Breast epithelium (tissue), 4 donors: ENCODE data around the gene RIC8B. TPM values are rescaled to one million over a fixed set of nuclear protein-coding genes. Genes with fewer than 3 reads are reported as not detected.

Experiments
- DNase-seq, 2 donors: peaks; one replicate each; pipeline ENCODE4 v3.0.0-alpha.2; 2019; ENCODE audit warnings: low spot score in 2 of 2
- H3K27ac ChIP-seq, 2 donors: fragments of 200-600 bp; sonication (generic) in 1 of 2; one replicate each; pipeline ENCODE4 v1.5.1; 2016 to 2019; ENCODE audit warnings: mild to moderate bottlenecking in 1 of 2
- H3K27me3 ChIP-seq, 2 donors: fragments of 200-600 bp; sonication (generic) in 1 of 2; one replicate each; pipeline versions ENCODE4 v1.5.1 to v1.6.0; 2017 to 2019; ENCODE audit warnings: control low read depth in 1 of 2, mild to moderate bottlenecking in 1 of 2
- H3K36me3 ChIP-seq: fragments of 200-600 bp; one replicate; pipeline ENCODE4 v1.5.1; 2019
- H3K4me1 ChIP-seq, 2 donors: fragments of 200-600 bp; sonication (generic); one replicate each; pipeline ENCODE4 v1.5.1; 2016 to 2019; ENCODE audit warnings: control low read depth in 1 of 2
- H3K4me3 ChIP-seq, 3 donors: fragments of 200-600 bp; sonication (generic); 1 replicate in 2 of 3; 2 replicates in 1 of 3; pipeline ENCODE4 v1.5.1; 2016 to 2019; ENCODE audit warnings: mild to moderate bottlenecking in 3 of 3, moderate library complexity in 2 of 3
- H3K9me3 ChIP-seq, 2 donors: fragments of 200-600 bp; sonication (generic) in 1 of 2; one replicate each; pipeline ENCODE4 v1.5.1; 2016 to 2019; ENCODE audit warnings: control low read depth in 1 of 2
- CTCF ChIP-seq, 3 donors: fragments of 450-650 bp; IDR thresholded peaks; one replicate each; pipeline ENCODE4 v1.5.1; 2016 to 2017; ENCODE audit warnings: antibody characterized with exemption in 3 of 3, mild to moderate bottlenecking in 3 of 3, moderate library complexity in 3 of 3
- POLR2A ChIP-seq: fragments of 450-650 bp; IDR thresholded peaks from one replicate; pipeline ENCODE4 v1.6.1; 2016; ENCODE audit warnings: antibody characterized with exemption, mild to moderate bottlenecking, moderate library complexity
- POLR2AphosphoS5 ChIP-seq, 3 donors: sonication (generic); formaldehyde crosslinking; IDR thresholded peaks; one replicate each; pipeline ENCODE4 v1.6.1; 2017; ENCODE audit warnings: antibody characterized with exemption in 3 of 3
- intact Hi-C: fragments of 100-400 bp; cut with DNase I; formaldehyde crosslinking; loops from one replicate; pipeline ENCODE4 v1.15.1; 2023; ENCODE audit warnings: low total_unique reads
- total RNA-seq, 3 donors: library from RNA; depleted of rRNA; stranded (reverse); fragments of >200 nt; gene quantifications; one replicate each; pipeline ENCODE4 v1.1.0, GENCODE V29; 2016

RIC8B gene
- total RNA-seq, 3 donors from 2014 or later: 19.0 to 23.9 (median 19.7) TPM

- no peaks in the 10 kb centered on the region for H3K36me3 ChIP-seq
- no peak for DNase-seq
- TF ChIP-seq CTCF (IDR thresholded peaks at IDR 0.05): no peak
- no peak for TF ChIP-seq POLR2A
- TF ChIP-seq POLR2AphosphoS5 (IDR thresholded peaks at IDR 0.05): no peak
- no peak overlapping the region for H3K27ac ChIP-seq
- no peaks in the 10 kb centered on the region for H3K9me3 ChIP-seq
- no peak overlapping the region for H3K4me3 ChIP-seq
- intact Hi-C loops: no loop called here
- H3K27me3 ChIP-seq: no peaks in the 10 kb centered on the region
- H3K4me1 ChIP-seq: no peaks in the 10 kb centered on the region
Measured at GRCh38 chr12:106907846-106908245, 133.4 kb downstream of the RIC8B start.

- no peaks in the 10 kb centered on the region for H3K36me3 ChIP-seq
- intact Hi-C loops: no loop called here
- H3K4me1 ChIP-seq: no peaks in the 10 kb centered on the region
- H3K4me3 ChIP-seq: no peak overlapping the region
- H3K9me3 ChIP-seq: no peaks in the 10 kb centered on the region
- H3K27ac ChIP-seq: no peak overlapping the region
- no peak for DNase-seq
- TF ChIP-seq CTCF (IDR thresholded peaks at IDR 0.05) (no peak), POLR2AphosphoS5 (IDR thresholded peaks at IDR 0.05) (no peak), POLR2A (no peak)
- no peaks in the 10 kb centered on the region for H3K27me3 ChIP-seq
Measured at GRCh38 chr12:106908561-106908960, 134.1 kb downstream of the RIC8B start.

GRCh38 chr12:106910202-106910601, 135.7 kb downstream of the RIC8B start:
- H3K36me3 ChIP-seq: no peaks in the 10 kb centered on the region
- no peak overlapping the region for H3K4me3 ChIP-seq
- no peaks in the 10 kb centered on the region for H3K4me1 ChIP-seq
- no peak overlapping the region for H3K27ac ChIP-seq
- no peak for DNase-seq
- no peaks in the 10 kb centered on the region for H3K9me3 ChIP-seq
- H3K27me3 ChIP-seq: no peaks in the 10 kb centered on the region
- intact Hi-C loops: no loop called here
- TF ChIP-seq CTCF (IDR thresholded peaks at IDR 0.05) (no peak), POLR2A (no peak), POLR2AphosphoS5 (IDR thresholded peaks at IDR 0.05) (no peak)

GRCh38 chr12:106911581-106911980, 137.1 kb downstream of the RIC8B start:
- DNase-seq: no peak
- Histone ChIP-seq H3K4me1 (no peaks in the 10 kb centered on the region), H3K4me3 (no peak overlapping the region), H3K36me3 (no peaks in the 10 kb centered on the region), H3K9me3 (no peaks in the 10 kb centered on the region), H3K27ac (no peak overlapping the region), H3K27me3 (no peaks in the 10 kb centered on the region)
- TF ChIP-seq POLR2A (no peak), POLR2AphosphoS5 (IDR thresholded peaks at IDR 0.05) (no peak), CTCF (IDR thresholded peaks at IDR 0.05) (no peak)
- intact Hi-C loops: no loop called here

GRCh38 chr12:106913456-106913855, 139.0 kb downstream of the RIC8B start:
- Histone ChIP-seq H3K4me1 (no peaks in the 10 kb centered on the region), H3K27ac (no peak overlapping the region), H3K27me3 (no peaks in the 10 kb centered on the region), H3K9me3 (no peaks in the 10 kb centered on the region), H3K36me3 (no peaks in the 10 kb centered on the region), H3K4me3 (no peak overlapping the region)
- intact Hi-C loops: no loop called here
- no peak for TF ChIP-seq POLR2AphosphoS5 (IDR thresholded peaks at IDR 0.05)
- no peak for TF ChIP-seq POLR2A
- TF ChIP-seq CTCF (IDR thresholded peaks at IDR 0.05): no peak
- DNase-seq: no peak
